HepG2 (cell line): ENCODE measurements around the gene MS4A18.

Source experiments
- CTCF ChIP-seq: sonication (generic); formaldehyde crosslinking; IDR thresholded peaks from 2 replicates; pipeline ENCODE4 v1.5.0; 2020; ENCODE audit warnings: mild to moderate bottlenecking, missing genetic modification reagents, moderate library complexity
- POLR2A ChIP-seq, 2 experiments: IDR thresholded peaks; 2 replicates each; pipeline ENCODE4 v1.6.1; 2011; ENCODE audit warnings: low read depth in 2 of 2, low read length in 2 of 2, mild to moderate bottlenecking in 1 of 2, moderate library complexity in 1 of 2; ENCODE audit not compliant: insufficient read depth in 1 of 2
- RELA ChIP-seq: sonication (generic); formaldehyde crosslinking; IDR thresholded peaks from 2 replicates; pipeline ENCODE4 v1.4.0; 2020; ENCODE audit warnings: missing genetic modification reagents
- SP1 ChIP-seq, 2 experiments: fragments of 450-650 bp in 1 of 2; sonication (generic) in 1 of 2; formaldehyde crosslinking in 1 of 2; IDR thresholded peaks; 2 replicates each; pipeline versions ENCODE4 v1.4.0 to v1.6.1; 2016 to 2020; ENCODE audit warnings: missing genetic modification reagents in 1 of 2
- TARDBP ChIP-seq: sonication (generic); formaldehyde crosslinking; IDR thresholded peaks from 2 replicates; pipeline ENCODE4 v1.8.0; 2022; ENCODE audit warnings: mild to moderate bottlenecking, missing genetic modification reagents

- TF ChIP-seq POLR2A (IDR thresholded peaks at IDR 0.05; ENCODE audit: insufficient read depth in 1 of 2, low read depth in 2 of 2, low read length in 2 of 2) (no peak), RELA (no peak), CTCF (CRISPR knock-in tag) (no peak), SP1 (IDR thresholded peaks at IDR 0.05) (no peak), SP1 (CRISPR knock-in tag; IDR thresholded peaks at IDR 0.05) (no peak), TARDBP (CRISPR knock-in tag) (no peak)
These were observed 39.3 kb downstream of the MS4A18 start for GRCh38 chr11:60763692-60764369.
